Measurements from ENCODE around the gene SERPINA6. TPM values are rescaled to one million over a fixed set of nuclear protein-coding genes. Genes with fewer than 3 reads are reported as not detected.
"Not testable (repeated sequence)": the region's sequence is repeated elsewhere in the genome, so short reads cannot be mapped to it uniquely, and the experiment has no call there.

The SERPINA6 gene
- total RNA-seq, 1 experiment from 2014 or later: 0.32 TPM

- ChIA-PET POLR2A (no interaction called here), CTCF (interaction anchor here (1.8 kb wide), 1 partner anchor 130 kb away, joined by 6 read pairs; no protein-coding TSS in a partner anchor)
- Histone ChIP-seq H3K36me3 (ENCODE audit: control insufficient read depth, insufficient read depth, low read length) (no peaks in the 10 kb centered on the region), H3K9me3 (no peaks in the 10 kb centered on the region), H3K4me3 (ENCODE audit: low read depth, low read length) (no peak overlapping the region), H3K4me1 (peaks cover 27% of the 10 kb centered on the region), H3K27me3 (replicated peaks; ENCODE audit: control insufficient read depth, insufficient read depth, low read length) (no peaks in the 10 kb centered on the region)
- H3K4me3 Mint-ChIP-seq (ENCODE audit: unreplicated experiment): no peak overlapping the region
- H3K27ac Mint-ChIP-seq (ENCODE audit: unreplicated experiment): peak overlapping the region; percentile 46
- H3K27me3 Mint-ChIP-seq (ENCODE audit: insufficient read depth, unreplicated experiment): no peaks in the 10 kb centered on the region
- H3K4me1 Mint-ChIP-seq (ENCODE audit: low read depth, unreplicated experiment): peaks cover 26% of the 10 kb centered on the region
- DNase-seq: no peak
- BruUV-seq (replicated peaks): no TSS peak
- intact Hi-C loops (cut with micrococcal nuclease; ENCODE audit: unreplicated experiment): no loop called here
- no peak for TF ChIP-seq CTCF (IDR thresholded peaks at IDR 0.05; ENCODE audit: insufficient read depth in 1 of 2, low read depth in 1 of 2, low read length in 1 of 2, severe bottlenecking in 1 of 2, unreplicated experiment in 1 of 2)
- no peaks in the 10 kb centered on the region for H3K36me3 Mint-ChIP-seq (ENCODE audit: insufficient read depth, unreplicated experiment)
- peaks cover 35% of the 10 kb centered on the region for H3K9me3 Mint-ChIP-seq (ENCODE audit: unreplicated experiment)
Measured at GRCh38 chr14:94356379-94357056, 33.4 kb upstream of the SERPINA6 start.

GRCh38 chr14:94355191-94355794 lies 32.2 kb upstream of the SERPINA6 start:
- intact Hi-C loops (cut with micrococcal nuclease; ENCODE audit: unreplicated experiment): no loop called here
- peaks cover 18% of the 10 kb centered on the region for H3K4me1 Mint-ChIP-seq (ENCODE audit: low read depth, unreplicated experiment)
- Histone ChIP-seq H3K4me3 (ENCODE audit: low read depth, low read length) (no peak overlapping the region), H3K27me3 (replicated peaks; ENCODE audit: control insufficient read depth, insufficient read depth, low read length) (no peaks in the 10 kb centered on the region), H3K9me3 (no peaks in the 10 kb centered on the region), H3K4me1 (peaks cover 14% of the 10 kb centered on the region), H3K36me3 (ENCODE audit: control insufficient read depth, insufficient read depth, low read length) (no peaks in the 10 kb centered on the region)
- H3K4me3 Mint-ChIP-seq (ENCODE audit: unreplicated experiment): no peak overlapping the region
- peaks cover 34% of the 10 kb centered on the region for H3K9me3 Mint-ChIP-seq (ENCODE audit: unreplicated experiment)
- no peak overlapping the region for H3K27ac Mint-ChIP-seq (ENCODE audit: unreplicated experiment)
- no TSS peak for BruUV-seq (replicated peaks)
- H3K36me3 Mint-ChIP-seq (ENCODE audit: insufficient read depth, unreplicated experiment): no peaks in the 10 kb centered on the region
- H3K27me3 Mint-ChIP-seq (ENCODE audit: insufficient read depth, unreplicated experiment): no peaks in the 10 kb centered on the region
- ChIA-PET CTCF (interaction anchor here (1.8 kb wide), 1 partner anchor 131 kb away, joined by 6 read pairs; no protein-coding TSS in a partner anchor), POLR2A (no interaction called here)
- peak in 1 of 2 experiments; percentile 30 for TF ChIP-seq CTCF (IDR thresholded peaks at IDR 0.05; ENCODE audit: insufficient read depth in 1 of 2, low read depth in 1 of 2, low read length in 1 of 2, severe bottlenecking in 1 of 2, unreplicated experiment in 1 of 2)
- DNase-seq: peak in 1 of 2 experiments; percentile 37

GRCh38 chr14:94354638-94355185 lies 31.6 kb upstream of the SERPINA6 start:
- Mint-ChIP-seq H3K4me1 (ENCODE audit: low read depth, unreplicated experiment) (peaks cover 12% of the 10 kb centered on the region), H3K9me3 (ENCODE audit: unreplicated experiment) (peaks cover 28% of the 10 kb centered on the region), H3K36me3 (ENCODE audit: insufficient read depth, unreplicated experiment) (no peaks in the 10 kb centered on the region), H3K27me3 (ENCODE audit: insufficient read depth, unreplicated experiment) (no peaks in the 10 kb centered on the region), H3K27ac (ENCODE audit: unreplicated experiment) (no peak overlapping the region), H3K4me3 (ENCODE audit: unreplicated experiment) (no peak overlapping the region)
- intact Hi-C loops (cut with micrococcal nuclease; ENCODE audit: unreplicated experiment): no loop called here
- Histone ChIP-seq H3K4me3 (ENCODE audit: low read depth, low read length) (no peak overlapping the region), H3K4me1 (peaks cover 9% of the 10 kb centered on the region), H3K27me3 (replicated peaks; ENCODE audit: control insufficient read depth, insufficient read depth, low read length) (no peaks in the 10 kb centered on the region), H3K36me3 (ENCODE audit: control insufficient read depth, insufficient read depth, low read length) (no peaks in the 10 kb centered on the region), H3K9me3 (no peaks in the 10 kb centered on the region)
- ChIA-PET POLR2A (no interaction called here), CTCF (no interaction called here)
- DNase-seq: no peak
- BruUV-seq (replicated peaks): no TSS peak
- no peak for TF ChIP-seq CTCF (IDR thresholded peaks at IDR 0.05; ENCODE audit: insufficient read depth in 1 of 2, low read depth in 1 of 2, low read length in 1 of 2, severe bottlenecking in 1 of 2, unreplicated experiment in 1 of 2)

- H3K36me3 ChIP-seq (ENCODE audit: control insufficient read depth, insufficient read depth, low read length); H3K9me3 ChIP-seq; DNase-seq; BruUV-seq (replicated peaks); CTCF ChIA-PET; H3K27me3 Mint-ChIP-seq (ENCODE audit: insufficient read depth, unreplicated experiment); H3K4me1 ChIP-seq; intact Hi-C loops (cut with micrococcal nuclease; ENCODE audit: unreplicated experiment); H3K4me1 Mint-ChIP-seq (ENCODE audit: low read depth, unreplicated experiment); H3K27me3 ChIP-seq (replicated peaks; ENCODE audit: control insufficient read depth, insufficient read depth, low read length); H3K27ac Mint-ChIP-seq (ENCODE audit: unreplicated experiment); H3K4me3 ChIP-seq (ENCODE audit: low read depth, low read length); POLR2A ChIA-PET; H3K4me3 Mint-ChIP-seq (ENCODE audit: unreplicated experiment); H3K36me3 Mint-ChIP-seq (ENCODE audit: insufficient read depth, unreplicated experiment): not testable (repeated sequence)
- peaks cover 25% of the 10 kb centered on the region for H3K9me3 Mint-ChIP-seq (ENCODE audit: unreplicated experiment)
Measured at GRCh38 chr14:94354190-94354589, 31.1 kb upstream of the SERPINA6 start.

All from Caco-2 (cell line).